Breast epithelium (tissue), 4 donors: ENCODE results near the gene RAB43. TPM values are rescaled to one million over a fixed set of nuclear protein-coding genes. Genes with fewer than 3 reads are reported as not detected.

ENCODE experiments used
- DNase-seq, 2 donors: peaks; one replicate each; pipeline ENCODE4 v3.0.0-alpha.2; 2019; ENCODE audit warnings: low spot score in 2 of 2
- H3K27ac ChIP-seq, 2 donors: fragments of 200-600 bp; sonication (generic) in 1 of 2; one replicate each; pipeline ENCODE4 v1.5.1; 2016 to 2019; ENCODE audit warnings: mild to moderate bottlenecking in 1 of 2
- H3K27me3 ChIP-seq, 2 donors: fragments of 200-600 bp; sonication (generic) in 1 of 2; one replicate each; pipeline versions ENCODE4 v1.5.1 to v1.6.0; 2017 to 2019; ENCODE audit warnings: control low read depth in 1 of 2, mild to moderate bottlenecking in 1 of 2
- H3K36me3 ChIP-seq: fragments of 200-600 bp; one replicate; pipeline ENCODE4 v1.5.1; 2019
- H3K4me1 ChIP-seq, 2 donors: fragments of 200-600 bp; sonication (generic); one replicate each; pipeline ENCODE4 v1.5.1; 2016 to 2019; ENCODE audit warnings: control low read depth in 1 of 2
- H3K4me3 ChIP-seq, 3 donors: fragments of 200-600 bp; sonication (generic); 1 replicate in 2 of 3; 2 replicates in 1 of 3; pipeline ENCODE4 v1.5.1; 2016 to 2019; ENCODE audit warnings: mild to moderate bottlenecking in 3 of 3, moderate library complexity in 2 of 3
- H3K9me3 ChIP-seq, 2 donors: fragments of 200-600 bp; sonication (generic) in 1 of 2; one replicate each; pipeline ENCODE4 v1.5.1; 2016 to 2019; ENCODE audit warnings: control low read depth in 1 of 2
- CTCF ChIP-seq, 3 donors: fragments of 450-650 bp; IDR thresholded peaks; one replicate each; pipeline ENCODE4 v1.5.1; 2016 to 2017; ENCODE audit warnings: antibody characterized with exemption in 3 of 3, mild to moderate bottlenecking in 3 of 3, moderate library complexity in 3 of 3
- POLR2A ChIP-seq: fragments of 450-650 bp; IDR thresholded peaks from one replicate; pipeline ENCODE4 v1.6.1; 2016; ENCODE audit warnings: antibody characterized with exemption, mild to moderate bottlenecking, moderate library complexity
- POLR2AphosphoS5 ChIP-seq, 3 donors: sonication (generic); formaldehyde crosslinking; IDR thresholded peaks; one replicate each; pipeline ENCODE4 v1.6.1; 2017; ENCODE audit warnings: antibody characterized with exemption in 3 of 3
- intact Hi-C: fragments of 100-400 bp; cut with DNase I; formaldehyde crosslinking; loops from one replicate; pipeline ENCODE4 v1.15.1; 2023; ENCODE audit warnings: low total_unique reads
- total RNA-seq, 3 donors: library from RNA; depleted of rRNA; stranded (reverse); fragments of >200 nt; gene quantifications; one replicate each; pipeline ENCODE4 v1.1.0, GENCODE V29; 2016

RAB43 gene
- total RNA-seq, 3 donors from 2014 or later, result 5.6 to 17.0 (median 17.0) TPM

- H3K27ac ChIP-seq, result no peak overlapping the region
- DNase-seq, result no peak
- intact Hi-C loops, result no loop called here
- no peaks in the 10 kb centered on the region for H3K9me3 ChIP-seq
- no peaks in the 10 kb centered on the region for H3K27me3 ChIP-seq
- H3K36me3 ChIP-seq, result no peaks in the 10 kb centered on the region
- no peak overlapping the region for H3K4me3 ChIP-seq
- TF ChIP-seq CTCF (IDR thresholded peaks at IDR 0.05), result no peak
- TF ChIP-seq POLR2AphosphoS5 (IDR thresholded peaks at IDR 0.05), result no peak
- TF ChIP-seq POLR2A, result no peak
- H3K4me1 ChIP-seq, result peaks cover 4 to 7% of the 10 kb centered on the region in 2 donors
Measured at GRCh38 chr3:129057249-129057648, 64.4 kb downstream of the RAB43 start.

DNA sequence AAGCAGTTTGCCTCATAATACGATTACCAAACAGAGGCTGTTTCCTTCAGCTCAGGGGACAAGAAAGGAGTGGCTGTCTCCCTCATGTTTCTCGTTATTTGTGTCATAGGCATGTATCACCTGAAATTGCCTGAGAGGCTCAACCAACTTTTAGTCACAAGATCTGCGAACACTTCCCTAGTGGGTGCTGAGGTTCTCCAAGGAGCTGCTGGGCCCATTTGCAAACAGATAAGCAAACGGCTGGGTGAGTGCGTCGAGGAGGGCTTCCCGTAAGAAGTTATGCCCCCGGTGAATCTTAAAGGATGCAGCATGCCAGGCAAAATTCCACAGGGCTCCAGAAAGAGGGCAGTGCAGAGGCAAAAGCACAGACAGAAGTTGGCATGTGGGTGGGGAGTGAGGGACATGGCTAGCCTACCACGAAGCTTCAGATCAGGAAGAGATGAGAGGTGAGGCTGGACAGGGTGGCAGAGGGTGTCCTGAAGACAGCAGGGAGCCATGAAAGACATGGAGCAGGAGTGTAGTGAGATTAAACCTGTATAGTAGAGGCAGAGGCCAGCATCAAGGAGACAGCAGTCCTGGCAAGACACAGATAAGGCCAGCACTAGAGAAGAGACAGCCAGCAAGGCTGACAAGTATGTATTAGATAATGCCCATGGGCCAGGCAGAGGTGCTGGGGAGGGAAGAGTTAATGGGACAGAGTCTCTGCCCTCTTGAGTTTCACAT, 65.0 kb downstream of the RAB43 start:
- Histone ChIP-seq H3K36me3 (no peaks in the 10 kb centered on the region), H3K4me3 (no peak overlapping the region), H3K4me1 (peaks cover 4 to 8% of the 10 kb centered on the region in 2 donors), H3K27ac (no peak overlapping the region), H3K9me3 (no peaks in the 10 kb centered on the region), H3K27me3 (no peaks in the 10 kb centered on the region)
- intact Hi-C loops, result no loop called here
- no peak for TF ChIP-seq POLR2A
- no peak for TF ChIP-seq POLR2AphosphoS5 (IDR thresholded peaks at IDR 0.05)
- TF ChIP-seq CTCF (IDR thresholded peaks at IDR 0.05), result no peak
- no peak for DNase-seq

GRCh38 chr3:129054605-129055104, 66.9 kb downstream of the RAB43 start:
- H3K4me1 ChIP-seq, result peaks cover 4 to 8% of the 10 kb centered on the region in 2 donors
- H3K27me3 ChIP-seq, result no peaks in the 10 kb centered on the region
- no peak overlapping the region for H3K27ac ChIP-seq
- intact Hi-C loops, result no loop called here
- no peak for DNase-seq
- no peaks in the 10 kb centered on the region for H3K9me3 ChIP-seq
- no peaks in the 10 kb centered on the region for H3K36me3 ChIP-seq
- TF ChIP-seq POLR2AphosphoS5 (IDR thresholded peaks at IDR 0.05) (no peak), CTCF (IDR thresholded peaks at IDR 0.05) (no peak), POLR2A (no peak)
- no peak overlapping the region for H3K4me3 ChIP-seq

DNA sequence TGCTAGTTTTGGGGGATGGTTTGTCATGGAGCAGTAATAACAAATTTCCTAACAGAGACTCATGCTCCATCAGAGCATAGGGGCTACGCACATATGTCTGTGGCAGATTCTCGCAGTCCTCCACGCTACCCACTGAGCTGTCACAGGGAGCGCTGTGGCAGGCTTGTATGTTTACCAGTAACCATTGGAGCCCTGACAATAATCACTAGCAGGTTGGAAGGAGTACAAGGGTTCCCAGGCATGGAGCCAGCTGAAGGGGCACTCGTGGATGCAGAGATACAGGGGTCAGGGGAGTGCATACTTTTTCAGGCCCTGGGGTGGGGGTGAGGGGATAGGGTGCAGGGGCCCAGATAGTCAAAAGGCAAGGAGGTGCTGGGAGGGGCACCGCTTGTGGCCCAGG, 68.9 kb downstream of the RAB43 start:
- H3K4me1 ChIP-seq, result peaks cover 4 to 8% of the 10 kb centered on the region in 2 donors
- H3K4me3 ChIP-seq, result no peak overlapping the region
- peak overlapping the region; percentile 56 to 70 for H3K27ac ChIP-seq
- intact Hi-C loops, result no loop called here
- no peaks in the 10 kb centered on the region for H3K36me3 ChIP-seq
- DNase-seq, result no peak
- H3K27me3 ChIP-seq, result no peaks in the 10 kb centered on the region
- H3K9me3 ChIP-seq, result no peaks in the 10 kb centered on the region
- no peak for TF ChIP-seq POLR2A
- no peak for TF ChIP-seq POLR2AphosphoS5 (IDR thresholded peaks at IDR 0.05)
- no peak for TF ChIP-seq CTCF (IDR thresholded peaks at IDR 0.05)

- H3K4me3 ChIP-seq, result no peak overlapping the region
- no peaks in the 10 kb centered on the region for H3K9me3 ChIP-seq
- H3K36me3 ChIP-seq, result no peaks in the 10 kb centered on the region
- intact Hi-C loops, result no loop called here
- no peaks in the 10 kb centered on the region for H3K27me3 ChIP-seq
- TF ChIP-seq CTCF (IDR thresholded peaks at IDR 0.05), result no peak
- no peak for TF ChIP-seq POLR2A
- no peak for TF ChIP-seq POLR2AphosphoS5 (IDR thresholded peaks at IDR 0.05)
- H3K27ac ChIP-seq, result peak overlapping the region in 1 of 2 donors; percentile 44
- DNase-seq, result no peak
- peaks cover 4 to 8% of the 10 kb centered on the region in 2 donors for H3K4me1 ChIP-seq
Measured at GRCh38 chr3:129051871-129052340, 69.7 kb downstream of the RAB43 start.
